ENCODE results near the gene ADAMTS2. TPM values are rescaled to one million over a fixed set of nuclear protein-coding genes. Genes with fewer than 3 reads are reported as not detected.

ADAMTS2 gene
- total and polyA plus RNA-seq, 2 of the 8 experiments (the other 6 are each of a cell fraction or from before 2014, with no cell fraction given) = 6.6 to 7.3 TPM

- Histone ChIP-seq H2AK5ac (ENCODE audit: low read depth, low read length) (no peak overlapping the region), H3K9me3 (ENCODE audit: insufficient read depth in 2 of 2, low read depth in 1 of 2, low read length in 1 of 2) (peaks cover 16 to 22% of the 10 kb centered on the region in 2 experiments), H3K23ac (ENCODE audit: insufficient read length) (no peak overlapping the region), H3K56ac (replicated peaks; ENCODE audit: insufficient read length, low read depth, low read length) (no peak overlapping the region), H3K4me2 (ENCODE audit: insufficient read depth in 1 of 2, low read depth in 2 of 2, low read length in 2 of 2) (no peak overlapping the region), H3K79me2 (ENCODE audit: control insufficient read depth in 1 of 2, insufficient read depth in 2 of 2, low read length in 2 of 2) (no peaks in the 10 kb centered on the region), H2BK15ac (ENCODE audit: low read length) (no peak overlapping the region), H2BK20ac (ENCODE audit: low read length) (no peak overlapping the region), H3K4me3 (ENCODE audit: extremely low read depth in 1 of 4, insufficient read depth in 2 of 4, low read depth in 3 of 4, low read length in 4 of 4) (no peak overlapping the region), H2BK5ac (ENCODE audit: low read depth, low read length) (no peak overlapping the region; the same call in 1 of the 2 replicates), H2BK12ac (ENCODE audit: low read depth, low read length) (no peak overlapping the region), H2BK120ac (replicated peaks; ENCODE audit: low read depth, low read length) (no peak overlapping the region), H2AFZ (ENCODE audit: low read length) (no peak overlapping the region), H3K27ac (ENCODE audit: low read depth, low read length) (no peak overlapping the region), H3K23me2 (ENCODE audit: low read depth, low read length) (peaks cover 4% of the 10 kb centered on the region; the same call in 1 of the 2 replicates), H3K18ac (ENCODE audit: extremely low read depth, low read length) (no peak overlapping the region), H3K4ac (replicated peaks; ENCODE audit: insufficient read length, low read depth, low read length) (no peak overlapping the region), H4K8ac (ENCODE audit: extremely low read depth, insufficient read depth, low read length) (no peak overlapping the region; the same call in 1 of the 2 replicates), H4K91ac (replicated peaks; ENCODE audit: insufficient read length, low read length) (no peak overlapping the region), H3K4me1 (replicated peaks in 1 of 4; ENCODE audit: control insufficient read depth in 3 of 4, insufficient read depth in 4 of 4, low read length in 3 of 4) (peaks cover 0 to 6% (median 0%) of the 10 kb centered on the region in 4 experiments; a peak in 2 of 7 replicates), H3K27me3 (replicated peaks in 1 of 4; ENCODE audit: control insufficient read depth in 3 of 4, extremely low read depth in 1 of 4, insufficient read depth in 3 of 4, low read length in 3 of 4) (no peaks in the 10 kb centered on the region), H3K9ac (replicated peaks in 1 of 4; ENCODE audit: extremely low read depth in 1 of 4, low read depth in 3 of 4, low read length in 3 of 4) (no peak overlapping the region), H3K36me3 (ENCODE audit: control insufficient read depth in 2 of 4, insufficient read depth in 4 of 4, low read length in 3 of 4) (peaks cover 0 to 3% (median 0%) of the 10 kb centered on the region in 4 experiments; a peak in 1 of 8 replicates), H4K20me1 (replicated peaks in 1 of 2; ENCODE audit: control insufficient read depth in 1 of 2, insufficient read depth in 2 of 2, low read length in 2 of 2) (peaks cover 0 to 6% of the 10 kb centered on the region in 2 experiments), H3K14ac (ENCODE audit: insufficient read length) (no peak overlapping the region), H3K79me1 (ENCODE audit: low read depth, low read length) (no peaks in the 10 kb centered on the region; the same call in 1 of the 2 replicates), H4K5ac (ENCODE audit: insufficient read length, low read depth, low read length) (no peak overlapping the region)
- 86% methylated on average over 6 of the region's 8 CpGs; no CpG with 5 or more reads in 1 of the 2 experiments for WGBS, 2 experiments (ENCODE audit: extremely low coverage in 1 of 2, insufficient coverage in 1 of 2, insufficient read length in 1 of 2, insufficient replicate concordance in 2 of 2, low coverage in 1 of 2, low lambda C conversion rate in 2 of 2, missing lambda C conversion rate in 1 of 2)
- no peak for DNase-seq (ENCODE audit: low read depth in 1 of 2, low spot score in 2 of 2)
- CTCF ChIA-PET (ENCODE audit: partially characterized antibody) = interaction anchor here (0.7 to 1.3 kb wide), 3 partner anchors 10 to 55 kb away, joined by 3 to 4 read pairs (median 3); no protein-coding TSS in a partner anchor
- FAIRE-seq = no peak
- POLR2A ChIA-PET (ENCODE audit: partially characterized antibody) = no interaction called here
- no peak for TF ChIP-seq ASH2L (IDR thresholded peaks at IDR 0.05; ENCODE audit: low read length)
- TF ChIP-seq CBX5 (IDR thresholded peaks at IDR 0.05; ENCODE audit: low read depth, low read length) = no peak
- TF ChIP-seq PHF8 (conservative IDR thresholded peaks at IDR 0.05; ENCODE audit: low read depth, low read length) = no peak
- no peak for TF ChIP-seq POLR2AphosphoS5 (IDR thresholded peaks at IDR 0.05; ENCODE audit: low read depth, low read length)
- TF ChIP-seq SAP30 (IDR thresholded peaks at IDR 0.05; ENCODE audit: insufficient read depth, insufficient replicate concordance, low read length) = no peak
- no peak for TF ChIP-seq CTBP2 (IDR thresholded peaks at IDR 0.05; ENCODE audit: borderline replicate concordance, insufficient read depth, insufficient read length, low read length)
- no peak for TF ChIP-seq RAD21 (IDR thresholded peaks at IDR 0.05 in 1 of 2, conservative IDR thresholded peaks at IDR 0.05 in 1 of 2; ENCODE audit: low read depth in 2 of 2, low read length in 2 of 2)
- TF ChIP-seq MAX (IDR thresholded peaks at IDR 0.05) = no peak
- no peak for TF ChIP-seq RXRA (IDR thresholded peaks at IDR 0.05; ENCODE audit: insufficient read depth, low read depth, low read length)
- no peak for TF ChIP-seq EP300 (IDR thresholded peaks at IDR 0.05; ENCODE audit: borderline replicate concordance in 1 of 2, low read depth in 2 of 2, low read length in 2 of 2)
- no peak for TF ChIP-seq CHD1 (IDR thresholded peaks at IDR 0.05; ENCODE audit: low read depth, low read length)
- TF ChIP-seq KDM5A (IDR thresholded peaks at IDR 0.05; ENCODE audit: low read length) = no peak
Measured at GRCh38 chr5:179220716-179221115, 124.5 kb downstream of the ADAMTS2 start.
